ENCODE results near the gene NEGR1. TPM values are rescaled to one million over a fixed set of nuclear protein-coding genes. Genes with fewer than 3 reads are reported as not detected.

Gene NEGR1
- total RNA-seq, 1 donor from 2014 or later: 16.9 TPM

DNA sequence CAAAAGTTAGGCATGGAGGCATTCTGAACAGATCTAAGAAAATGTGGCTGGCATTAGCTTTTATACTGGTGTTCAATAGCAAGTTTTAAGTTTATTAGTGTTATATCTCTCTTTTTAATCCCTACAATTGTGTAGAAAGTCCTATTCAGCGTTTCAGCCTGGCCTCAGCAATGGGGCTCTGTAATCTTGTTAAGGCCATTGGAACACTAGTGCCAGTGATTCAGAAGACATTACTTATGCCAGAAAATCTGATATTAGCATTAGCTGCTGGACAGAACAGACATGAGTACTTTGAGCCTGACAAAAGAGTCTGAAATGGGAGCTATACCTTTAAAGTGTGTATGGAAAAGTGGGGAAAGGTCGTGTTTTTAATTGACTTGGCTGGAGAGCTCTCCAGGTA lies 167.0 kb downstream of the NEGR1 start:
- DNase-seq: no peak

DNA sequence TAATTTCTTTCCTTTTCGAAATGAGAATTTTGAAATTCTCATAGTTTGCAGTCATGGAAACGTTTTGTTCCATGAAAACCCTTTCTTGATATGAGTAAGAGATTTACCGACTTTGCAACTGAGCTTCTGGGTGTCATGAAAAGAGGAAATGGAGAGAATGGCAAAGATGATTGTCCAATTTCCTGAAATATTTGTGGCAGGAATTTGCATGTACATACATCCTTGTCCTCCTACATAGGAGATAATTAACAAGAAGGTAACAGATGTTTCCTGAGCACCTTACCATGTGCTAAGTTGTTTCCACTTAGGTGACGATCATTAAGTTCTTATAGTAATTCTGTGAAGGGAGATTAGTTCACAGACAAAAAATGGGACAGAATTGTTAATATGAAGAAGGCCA lies 170.7 kb downstream of the NEGR1 start:
- no peak for DNase-seq

DNA sequence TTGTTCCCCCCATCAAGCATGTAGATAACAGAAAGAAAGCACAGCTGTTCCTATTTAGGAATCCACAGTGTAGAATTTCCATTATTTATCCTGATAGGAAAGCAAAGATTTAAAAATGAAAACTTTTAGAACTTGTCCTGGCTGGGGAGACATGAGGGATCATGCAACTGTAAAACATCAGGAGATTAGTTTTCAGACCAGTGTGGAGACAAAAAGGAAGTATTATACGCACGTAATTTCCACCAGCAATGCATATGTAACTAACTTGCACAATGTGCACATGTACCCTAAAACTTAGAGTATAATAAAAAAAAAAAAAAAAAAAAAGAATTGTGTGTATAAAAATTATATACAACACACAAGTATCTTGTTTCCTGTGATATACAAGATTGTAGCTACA lies 172.4 kb downstream of the NEGR1 start:
- DNase-seq: no peak

DNA sequence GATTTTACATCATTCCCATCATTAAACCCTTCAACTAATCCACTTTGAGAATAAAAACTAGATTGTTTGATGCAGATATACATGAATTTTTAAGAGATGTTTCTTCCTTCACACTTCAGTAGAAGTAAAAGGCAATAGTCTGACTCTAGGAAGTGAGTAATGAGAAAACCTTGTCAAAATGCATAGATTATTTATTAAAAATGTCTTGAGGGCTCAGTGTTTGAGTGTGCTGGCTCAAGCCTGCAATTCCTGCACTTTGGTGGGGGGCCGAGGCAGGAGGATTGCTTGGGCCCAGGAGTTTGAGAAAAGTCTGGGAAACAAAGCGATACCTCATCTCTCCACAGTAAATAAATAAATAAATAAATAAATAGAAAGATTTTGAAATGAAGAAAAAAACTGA lies 177.1 kb downstream of the NEGR1 start:
- no peak for DNase-seq

DNA sequence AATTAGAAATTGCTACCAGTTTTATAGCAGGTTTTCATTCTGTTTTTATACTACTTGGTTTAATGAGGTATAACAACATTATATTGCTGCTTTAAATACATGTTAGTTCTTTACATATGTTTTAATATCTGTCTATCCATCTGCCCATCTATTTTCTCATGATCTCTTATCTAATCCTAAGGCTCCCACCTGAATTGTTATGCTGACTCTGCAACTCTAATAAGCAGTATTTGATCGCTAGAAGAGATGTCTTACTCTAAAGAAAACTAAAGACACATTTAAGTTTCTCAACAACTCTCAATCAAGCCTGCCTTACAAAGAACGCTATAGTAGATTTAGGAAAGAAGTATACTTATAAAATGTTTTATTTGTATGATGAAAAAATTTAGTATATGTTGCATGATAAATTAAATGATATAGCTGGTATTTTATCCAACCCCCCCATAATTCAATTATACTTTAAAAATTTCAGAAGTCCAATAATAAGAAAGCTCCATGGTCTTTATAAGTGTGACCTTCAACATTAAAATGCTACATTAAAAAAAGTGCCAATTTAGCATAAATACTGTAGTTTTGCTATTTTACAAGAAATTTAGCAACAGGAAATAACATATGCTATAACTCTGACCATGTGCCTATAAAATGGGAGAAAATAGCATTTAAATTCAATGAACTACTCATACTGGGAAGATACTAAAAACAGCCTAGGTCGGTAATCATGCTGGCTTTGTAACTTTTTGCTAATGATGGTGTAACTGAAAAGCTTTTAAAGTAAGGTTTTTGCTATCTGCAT lies 180.3 kb downstream of the NEGR1 start:
- DNase-seq: no peak

DNA sequence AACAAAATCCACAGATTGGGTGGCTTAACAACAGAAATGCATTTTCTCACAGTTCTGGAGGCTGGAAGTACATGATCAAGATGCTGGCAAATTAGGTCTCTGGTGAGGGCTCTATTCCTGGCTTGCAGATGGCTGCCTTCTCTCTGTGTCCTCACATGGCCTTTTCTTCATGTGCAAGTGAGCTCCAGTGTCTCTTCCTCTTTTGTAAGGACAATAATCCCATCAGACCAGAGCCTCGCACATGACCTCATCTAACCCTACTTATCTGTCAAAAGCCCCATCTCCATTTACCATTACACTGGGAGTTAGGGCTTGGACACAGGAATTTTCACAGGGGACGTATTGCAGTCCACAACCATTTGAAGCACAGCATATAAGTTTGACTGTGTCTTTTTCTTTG lies 181.6 kb downstream of the NEGR1 start:
- DNase-seq: no peak

DNA sequence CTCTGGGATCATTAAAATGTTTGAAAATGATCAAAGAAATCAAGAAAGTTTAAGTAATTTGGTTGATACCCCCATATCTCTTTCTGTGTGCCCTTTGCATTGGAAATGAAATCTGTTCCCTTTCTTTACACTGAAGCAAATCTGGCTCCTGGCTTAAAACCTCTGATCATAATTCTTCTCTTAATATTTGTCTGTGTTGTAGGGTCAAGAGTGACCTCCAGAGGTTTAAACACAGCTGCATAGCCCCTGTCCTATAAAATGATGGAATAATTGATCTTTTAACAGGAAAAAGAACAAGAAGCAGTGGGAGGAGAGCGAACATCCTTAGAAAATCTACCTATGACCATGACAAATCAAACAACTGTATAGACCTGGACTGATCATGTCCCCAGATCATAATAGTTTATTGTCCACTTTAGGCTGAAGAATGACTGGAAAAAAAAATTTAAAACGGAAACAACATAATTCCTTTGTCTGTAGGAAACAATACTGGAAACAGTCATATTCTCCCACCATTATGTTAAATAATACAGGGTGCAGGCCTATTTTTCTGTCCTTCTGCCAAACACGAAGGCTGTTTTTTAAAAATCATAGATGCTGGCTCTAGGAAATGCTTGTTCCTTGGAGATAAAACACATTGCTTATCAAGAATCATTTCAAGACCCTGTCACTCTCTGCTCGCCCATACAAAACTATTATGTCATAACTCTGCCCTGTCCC lies 184.3 kb downstream of the NEGR1 start:
- no peak for DNase-seq

DNA sequence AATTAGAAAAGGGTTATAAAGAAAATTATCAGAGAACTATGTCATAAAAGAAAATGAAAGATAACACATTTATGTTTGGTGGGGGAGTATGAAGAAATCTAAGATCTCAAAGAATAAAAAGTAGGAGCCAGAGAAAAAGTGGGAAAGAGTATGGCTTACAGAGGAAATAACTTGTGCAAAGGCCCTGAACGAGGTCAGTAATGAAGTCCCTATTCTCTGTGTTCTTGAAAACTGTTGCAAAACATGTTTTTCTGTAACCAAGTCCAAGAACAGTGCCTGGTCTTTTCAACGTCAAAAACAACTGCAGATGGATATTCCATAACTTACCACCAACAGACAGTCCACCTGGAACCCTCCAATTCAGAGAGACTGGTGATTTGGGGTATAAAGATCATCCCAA lies 188.1 kb downstream of the NEGR1 start:
- DNase-seq: no peak

DNA sequence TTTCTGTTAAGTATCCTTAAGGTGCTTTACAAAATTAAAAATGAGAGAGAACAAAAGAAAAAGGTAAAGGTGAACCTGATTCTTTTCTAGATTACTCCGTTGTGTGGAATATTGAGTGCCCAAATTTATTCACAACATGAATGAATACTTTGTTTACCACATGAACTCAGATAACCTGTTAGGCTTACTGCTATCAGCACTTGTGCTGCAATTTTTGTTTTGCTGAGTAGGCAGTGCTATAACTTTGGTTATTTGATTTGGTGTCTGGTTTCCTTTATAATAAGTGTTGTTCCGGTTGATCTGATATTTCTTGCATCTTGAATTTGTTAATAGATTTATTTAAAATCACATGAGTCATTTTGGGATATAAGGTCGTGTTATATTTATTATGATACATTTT lies 195.9 kb downstream of the NEGR1 start:
- DNase-seq: no peak

DNA sequence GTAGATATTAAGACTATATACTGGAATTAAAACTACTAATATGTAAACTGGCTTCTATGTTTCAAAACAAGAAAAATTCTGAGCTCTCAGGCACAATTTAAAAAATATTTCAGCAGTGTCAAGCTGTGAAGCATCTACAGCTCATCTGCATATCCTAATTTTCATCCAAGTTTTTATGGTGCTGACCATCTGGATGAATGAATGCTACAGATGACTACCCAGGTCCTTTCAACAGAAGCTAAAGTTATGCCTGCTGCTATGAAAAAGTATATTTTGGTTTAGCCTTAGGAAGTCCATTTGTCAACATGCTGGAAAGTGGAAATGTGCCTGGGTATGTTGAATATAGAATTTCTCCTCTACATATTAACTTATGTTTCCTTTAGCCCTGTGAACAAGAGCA lies 206.9 kb downstream of the NEGR1 start:
- no peak for DNase-seq

DNA sequence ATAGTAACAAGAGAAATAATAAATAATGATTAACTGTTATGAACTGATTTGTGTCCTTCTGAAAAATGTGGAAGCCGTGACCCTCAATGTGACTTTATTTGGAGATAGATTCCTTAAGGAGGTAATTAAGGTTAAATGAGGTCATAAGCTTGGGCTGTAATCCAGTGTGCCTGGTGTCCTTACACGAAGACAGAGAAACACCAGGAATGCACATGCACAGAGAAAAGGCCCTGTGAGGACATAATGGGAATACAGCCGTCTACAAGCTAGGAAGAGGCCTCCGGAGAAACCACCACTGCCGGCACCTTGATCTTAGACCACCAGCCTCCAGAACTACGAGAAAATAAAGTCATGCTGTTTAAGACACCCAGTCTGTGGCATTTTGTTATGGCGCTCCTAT lies 215.9 kb downstream of the NEGR1 start:
- DNase-seq: no peak

DNA sequence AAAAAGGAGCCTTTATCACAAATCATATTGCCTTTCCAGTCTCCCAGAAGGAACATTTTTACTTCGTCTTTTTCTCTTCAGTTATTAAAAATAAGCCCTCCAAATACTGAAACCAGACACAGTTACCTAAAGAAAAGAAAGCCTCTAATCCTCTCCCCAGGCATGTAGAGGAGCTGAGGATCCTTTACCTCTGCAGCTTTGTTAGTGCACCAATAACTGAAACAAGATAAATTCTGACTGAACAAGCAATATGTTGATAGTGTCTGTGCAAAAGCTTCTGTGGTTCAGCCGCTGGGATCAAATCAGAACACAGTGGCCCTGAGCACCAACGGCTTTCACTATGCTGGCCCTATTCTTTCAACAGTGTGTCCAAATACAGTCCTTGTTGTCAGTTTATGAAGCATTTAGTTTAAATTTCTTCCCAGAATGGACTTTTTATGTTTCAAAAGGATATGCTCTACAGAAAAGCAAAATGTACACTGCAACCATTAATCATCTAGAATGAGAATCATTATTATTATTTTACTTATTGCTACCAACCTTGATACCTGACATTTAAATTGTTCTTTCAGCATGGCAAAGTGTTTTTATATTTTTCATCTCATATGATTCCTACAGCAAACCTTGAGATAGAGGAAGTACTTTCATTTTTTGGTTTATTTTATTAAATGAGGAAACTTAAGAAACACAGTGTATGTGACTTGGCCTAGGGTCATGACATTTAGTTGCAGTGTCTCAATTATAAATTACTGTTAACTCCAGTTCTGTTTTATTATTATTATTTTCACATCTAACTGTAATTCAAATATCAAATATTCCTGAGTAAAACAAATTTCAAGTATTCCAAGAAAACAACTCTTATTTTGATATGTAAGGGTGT lies 217.9 kb downstream of the NEGR1 start:
- peak; percentile 5 for DNase-seq

DNA sequence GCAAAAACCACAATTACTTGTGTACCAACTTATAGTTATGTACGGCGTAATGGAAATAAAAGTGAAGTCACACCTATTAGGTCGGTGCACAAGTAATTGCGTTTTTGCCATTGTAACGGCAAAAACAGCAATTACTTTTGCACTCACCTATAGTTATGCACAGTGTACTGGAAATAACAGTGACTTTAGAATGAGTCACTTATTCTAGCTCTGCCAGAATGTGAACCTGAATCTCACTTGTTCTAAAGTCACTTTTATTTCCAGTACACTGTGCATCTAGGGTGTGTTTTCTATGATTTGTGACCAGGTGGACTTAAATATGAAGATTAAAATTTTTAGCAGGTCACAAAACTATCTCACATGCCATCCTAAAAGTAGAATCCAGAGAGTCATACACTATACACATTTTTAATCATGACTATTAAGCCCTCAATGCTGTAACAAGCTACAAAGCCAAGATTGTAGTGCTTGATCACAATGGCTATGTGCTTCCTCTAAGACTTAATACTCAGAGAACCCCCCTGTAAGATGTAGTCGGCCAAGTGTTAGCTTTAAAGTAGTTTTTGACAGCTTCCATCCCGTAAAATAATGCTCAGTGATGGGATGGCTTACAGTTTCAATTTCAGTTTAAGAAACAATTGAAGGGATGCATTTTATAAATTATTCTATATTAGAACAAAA lies 218.8 kb downstream of the NEGR1 start:
- DNase-seq: no peak

DNA sequence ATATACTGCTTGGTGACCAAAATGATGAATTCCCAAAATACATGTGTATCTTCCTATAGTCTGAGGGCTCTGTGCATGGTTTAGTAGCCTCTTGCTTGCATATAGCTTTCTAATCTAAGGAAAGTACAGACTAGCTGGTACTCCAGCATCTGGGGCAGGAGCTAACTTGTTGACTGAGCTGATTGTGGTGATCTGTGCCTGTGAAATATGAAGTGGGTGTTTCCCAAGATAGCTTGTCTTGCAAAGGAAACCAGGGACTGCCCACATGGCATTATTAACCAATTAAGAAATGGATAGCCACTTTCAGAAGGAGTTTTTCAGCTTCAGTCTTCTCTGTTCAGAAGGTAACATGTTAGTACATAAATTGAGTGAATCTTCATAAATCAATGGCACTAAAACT lies 219.8 kb downstream of the NEGR1 start:
- DNase-seq: no peak

DNA sequence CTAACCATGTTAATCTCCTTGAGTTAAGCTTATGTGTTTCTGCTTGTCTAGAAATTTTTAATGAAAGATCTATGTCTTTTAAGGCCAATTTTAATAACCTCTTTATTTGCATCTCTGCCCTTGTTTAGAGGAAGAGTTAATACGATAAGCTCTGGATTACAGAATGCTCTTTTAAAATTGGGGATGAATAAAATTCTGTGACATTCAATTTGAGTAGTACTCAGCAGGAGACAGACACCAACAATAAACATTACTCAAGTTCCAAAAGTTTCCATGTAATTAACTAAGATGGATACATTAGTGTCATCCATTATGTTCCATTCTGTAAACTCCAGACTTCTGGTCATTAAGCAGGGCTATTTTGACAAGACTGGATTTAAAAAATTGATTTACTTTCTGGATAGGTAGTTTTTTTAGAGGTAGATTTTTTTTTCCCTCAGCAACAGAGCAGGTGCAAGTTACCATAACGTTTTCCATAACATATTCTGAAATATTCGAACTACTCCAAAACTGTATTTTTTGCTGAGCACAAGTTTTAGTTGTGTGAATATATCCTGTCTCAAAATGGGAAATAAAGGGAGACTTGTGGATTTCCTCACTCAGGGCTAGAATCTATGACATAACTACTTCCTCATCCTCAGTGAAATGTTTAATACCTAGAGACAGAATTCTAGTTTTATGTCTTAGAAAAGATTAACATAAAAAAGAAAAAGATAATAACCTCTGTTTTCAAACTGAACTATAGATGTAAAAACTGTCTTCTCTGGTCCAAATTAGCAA lies 221.7 kb downstream of the NEGR1 start:
- no peak for DNase-seq

DNA sequence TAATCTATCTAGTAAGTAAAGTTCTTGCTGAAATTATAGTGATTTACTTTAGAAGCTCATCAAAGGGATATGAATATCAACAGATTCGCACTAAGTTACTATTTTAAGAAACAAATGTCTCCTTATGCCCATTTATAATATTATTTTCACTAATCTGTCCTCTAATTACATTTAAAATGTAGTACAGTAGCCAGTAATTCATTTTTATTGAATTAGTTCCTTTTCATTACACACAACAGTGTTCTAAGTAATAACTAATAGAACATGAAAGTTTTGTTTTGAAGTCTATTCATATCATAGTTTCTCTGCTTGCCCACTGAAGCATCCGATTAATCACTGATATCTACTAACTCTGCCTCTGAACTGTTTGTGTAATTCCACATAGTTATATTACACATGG lies 225.8 kb downstream of the NEGR1 start:
- DNase-seq: no peak

DNA sequence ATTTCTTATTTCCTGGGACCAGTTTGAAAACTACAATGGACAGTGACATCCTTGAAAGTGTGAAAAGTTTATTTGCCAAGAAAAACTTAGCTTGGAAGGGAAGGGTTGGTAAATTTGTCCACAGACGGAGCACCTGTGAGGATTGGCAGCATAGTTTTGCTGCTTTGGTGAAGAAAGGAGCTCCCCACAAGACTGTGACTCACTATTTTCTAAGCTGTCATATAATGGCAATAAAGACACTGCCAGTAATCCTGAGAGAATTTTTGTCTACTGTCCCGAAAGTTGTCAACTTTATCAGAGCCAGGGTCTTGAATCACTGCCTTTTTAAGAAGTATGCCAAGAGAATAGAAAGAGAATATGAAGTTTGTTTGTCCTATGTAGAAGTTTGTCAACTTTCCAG lies 230.8 kb downstream of the NEGR1 start:
- no peak for DNase-seq

DNA sequence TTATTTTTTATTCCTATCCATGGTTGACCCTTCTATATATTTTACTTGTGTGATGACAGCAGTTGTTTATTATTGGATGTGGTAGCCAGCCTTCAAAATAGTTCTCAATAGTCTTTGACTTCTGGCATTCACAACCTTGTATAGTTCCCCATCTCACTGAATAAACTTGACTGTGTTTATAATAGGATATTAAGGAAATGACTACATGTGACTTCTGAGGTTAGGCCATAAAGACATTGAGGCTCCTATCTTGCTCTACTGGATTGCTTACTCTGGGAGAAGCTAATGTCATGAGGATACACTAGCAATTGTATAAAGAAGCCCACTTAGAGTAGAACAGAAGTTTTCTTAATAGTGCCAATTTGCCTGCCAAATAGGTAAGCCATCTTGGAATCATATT lies 231.8 kb downstream of the NEGR1 start:
- DNase-seq: no peak

DNA sequence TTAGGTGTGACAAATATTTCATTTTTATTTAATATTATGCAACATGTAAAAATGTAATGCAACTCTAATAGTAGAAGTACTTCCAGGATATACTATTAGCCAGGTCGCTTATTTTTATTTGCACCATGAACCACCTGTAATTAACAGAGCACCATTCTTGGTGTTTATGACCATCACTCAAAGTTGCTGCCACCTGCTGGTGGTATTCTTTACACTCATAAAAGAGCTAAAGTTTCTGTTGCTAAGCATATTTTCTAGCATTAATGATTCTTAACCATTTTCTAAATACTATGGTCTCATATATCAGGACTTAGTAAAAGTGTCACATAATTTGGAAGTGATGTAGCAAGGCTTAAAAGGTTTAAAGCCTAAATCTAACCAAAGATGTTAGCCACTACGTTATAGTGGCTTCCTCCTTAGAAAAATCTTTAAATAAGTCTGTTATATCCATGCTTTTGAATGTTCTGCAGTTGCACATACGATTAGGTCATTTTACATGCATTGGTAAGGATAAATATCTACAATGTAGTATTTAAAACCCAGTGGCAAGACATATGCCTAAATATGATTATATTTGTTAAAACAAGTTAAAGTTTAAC lies 244.5 kb downstream of the NEGR1 start:
- DNase-seq: peak; percentile 54

DNA sequence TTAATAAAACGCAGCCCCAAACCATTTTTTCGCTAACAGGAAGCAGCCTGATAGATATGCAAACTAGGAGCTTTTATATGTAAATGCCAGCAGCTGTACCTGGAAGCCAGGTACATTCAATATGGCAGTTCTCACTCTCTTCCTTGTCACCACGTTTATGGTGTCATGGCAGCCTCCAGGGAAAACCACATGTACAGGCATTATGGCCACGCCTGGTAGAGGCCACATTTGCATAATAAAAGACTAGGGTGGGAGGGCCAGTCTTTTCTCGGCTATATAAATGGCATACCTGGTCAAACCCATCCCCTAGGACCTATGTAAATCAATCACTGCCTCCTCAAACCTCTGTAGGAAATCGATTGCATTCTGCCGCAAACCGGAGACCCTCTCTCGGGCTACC lies 247.5 kb downstream of the NEGR1 start:
- no peak for DNase-seq

Data from tongue (tissue), 2 donors.